AG09309 (cell line): ENCODE measurements around the gene AJAP1.

Source experiments
- DNase-seq: peaks from one replicate; pipeline ENCODE4 v3.0.0-alpha.2; 2010; ENCODE audit warnings: low read depth
- H3K4me3 ChIP-seq: 2 replicates; pipeline ENCODE4 v1.5.1; 2011; ENCODE audit warnings: mild to moderate bottlenecking, low read depth, low read length, moderate library complexity; ENCODE audit not compliant: control insufficient read depth
- CTCF ChIP-seq: IDR thresholded peaks from 2 replicates; pipeline ENCODE4 v1.5.1; 2011; ENCODE audit warnings: mild to moderate bottlenecking, low read depth, low read length, inconsistent platforms; ENCODE audit not compliant: insufficient read depth, control insufficient read depth; ENCODE audit errors: missing control alignments

Gene AJAP1

DNA sequence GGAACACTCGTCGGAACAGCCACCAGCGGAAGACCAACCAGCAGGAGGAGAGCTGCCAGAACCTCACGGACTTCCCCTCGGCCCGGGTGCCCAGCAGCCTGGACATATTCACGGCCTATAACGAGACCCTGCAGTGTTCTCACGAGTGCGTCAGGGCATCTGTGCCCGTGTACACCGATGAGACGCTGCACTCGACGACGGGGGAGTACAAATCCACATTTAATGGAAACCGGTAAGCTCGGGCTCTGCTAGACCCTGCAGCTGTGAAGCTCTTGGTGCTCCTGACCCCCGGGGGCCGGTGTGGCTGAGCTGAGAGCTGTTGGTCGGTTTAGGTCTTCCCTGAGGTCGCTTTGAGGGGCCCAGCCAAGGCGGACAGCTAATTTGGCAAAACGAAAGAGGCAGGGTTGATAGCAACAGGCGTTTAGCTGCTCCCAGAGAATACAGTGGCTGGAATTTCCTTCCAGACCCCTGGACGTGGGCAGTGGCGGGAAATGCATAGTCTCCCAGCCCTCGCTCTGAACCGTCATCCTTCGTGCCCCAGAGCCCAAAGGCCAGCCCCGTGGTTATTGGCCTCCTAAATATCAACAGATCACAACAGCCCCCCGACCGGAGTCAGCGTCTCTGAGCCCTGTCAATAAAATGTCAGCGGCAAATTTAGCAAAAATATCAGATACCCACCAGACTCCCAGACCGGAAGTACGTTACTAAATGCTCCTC, 118.0 kb downstream of the AJAP1 start:
- DNase-seq, result no peak
- H3K4me3 ChIP-seq, result no peak overlapping the region
- no peak for TF ChIP-seq CTCF

DNA sequence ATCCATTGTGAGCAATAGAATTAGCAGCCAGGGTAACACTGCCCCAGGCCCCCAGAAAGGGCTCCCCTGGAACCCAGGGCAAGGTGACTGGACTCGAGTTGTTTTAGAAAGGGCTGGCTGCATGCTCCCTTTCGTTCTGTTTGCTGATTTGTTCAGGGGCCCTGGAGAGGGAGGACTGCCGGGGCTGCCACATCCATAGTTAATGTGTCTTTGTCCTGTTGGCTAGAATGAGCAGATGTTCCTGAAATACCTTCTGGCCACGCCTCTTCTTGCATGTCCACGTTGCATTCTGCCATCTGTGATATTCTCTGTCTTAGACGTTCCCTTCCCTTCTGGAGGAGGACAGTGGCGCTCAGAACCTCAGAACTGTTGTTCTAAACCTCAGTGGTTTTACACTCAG, 118.8 kb downstream of the AJAP1 start:
- no peak for TF ChIP-seq CTCF
- H3K4me3 ChIP-seq, result no peak overlapping the region
- DNase-seq, result no peak

DNA sequence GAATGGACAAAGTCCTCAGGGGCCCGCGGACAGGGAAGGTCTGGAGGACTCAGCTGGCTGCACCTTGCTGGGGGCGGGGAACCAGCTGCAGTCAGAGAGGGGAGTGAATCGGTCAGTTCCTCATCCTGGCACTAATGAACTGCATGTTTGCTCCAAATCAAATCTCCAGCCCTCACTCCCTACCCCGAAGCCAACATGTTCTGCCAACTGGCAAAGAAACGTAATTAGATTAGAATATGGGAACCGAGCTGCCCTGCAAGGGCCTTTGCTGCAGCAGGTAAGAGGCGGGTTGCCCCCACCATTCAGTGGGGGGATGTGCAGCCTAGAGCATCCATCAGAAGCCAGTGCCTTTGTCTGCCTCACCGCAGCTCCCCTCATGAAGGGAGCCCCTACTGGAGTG, 121.1 kb downstream of the AJAP1 start:
- TF ChIP-seq CTCF, result no peak
- no peak for DNase-seq
- H3K4me3 ChIP-seq, result no peak overlapping the region

DNA sequence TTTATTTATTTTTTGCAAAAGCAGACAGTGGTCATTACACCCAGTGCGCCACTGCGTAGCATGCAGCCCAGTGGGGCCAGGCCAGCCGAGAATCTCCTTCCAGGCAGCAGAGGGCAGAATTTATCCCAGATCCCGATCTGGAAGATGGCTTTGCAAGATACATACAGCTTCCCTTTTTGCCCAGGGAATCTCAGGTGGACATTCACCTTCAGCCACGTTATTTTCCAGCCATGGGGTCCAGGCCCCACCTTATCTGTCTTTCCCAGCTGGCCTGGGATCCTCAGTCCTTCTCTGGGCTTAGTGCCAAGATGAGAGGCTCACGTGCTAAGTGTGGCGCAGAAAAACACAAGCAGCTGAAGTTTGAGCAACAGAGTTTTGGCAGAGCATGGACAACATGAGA, 123.6 kb downstream of the AJAP1 start:
- no peak overlapping the region for H3K4me3 ChIP-seq
- TF ChIP-seq CTCF, result no peak
- no peak for DNase-seq

DNA sequence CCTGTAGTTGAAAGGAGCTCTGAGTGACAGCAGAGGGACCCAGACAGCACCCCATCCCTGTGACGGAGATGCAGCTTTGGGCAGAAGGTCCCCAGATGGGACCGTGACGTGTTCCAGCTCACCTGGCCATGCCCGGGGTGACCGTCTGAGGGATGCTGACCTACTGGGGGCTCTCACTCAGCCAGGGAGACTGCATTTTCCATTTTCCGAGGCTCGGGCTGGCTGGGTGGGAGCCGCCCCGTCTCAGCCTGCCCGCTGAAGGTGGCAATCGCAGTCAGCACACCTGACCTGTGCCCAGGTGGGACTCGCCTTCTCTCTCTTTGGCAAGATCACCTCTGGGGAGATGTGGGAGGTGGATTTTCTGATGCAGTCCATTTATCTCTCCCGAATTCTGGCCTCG, 127.2 kb downstream of the AJAP1 start:
- DNase-seq, result no peak
- TF ChIP-seq CTCF, result no peak
- H3K4me3 ChIP-seq, result no peak overlapping the region

- no peak overlapping the region for H3K4me3 ChIP-seq
- DNase-seq, result no peak
Measured at GRCh38 chr1:4784761-4785160, 130.4 kb downstream of the AJAP1 start.

More at GRCh38 chr1:4784761-4785160, 130.4 kb downstream of the AJAP1 start:
- no peak for TF ChIP-seq CTCF
